Fibroblast of lung (primary cell): ENCODE measurements around the gene FOXM1. TPM values are rescaled to one million over a fixed set of nuclear protein-coding genes. Genes with fewer than 3 reads are reported as not detected.

Experiments used
- DNase-seq, 2 donors: peaks; one replicate each; pipeline versions ENCODE4 v3.0.0 to v3.0.0-alpha.2; 2010; ENCODE audit warnings: low read depth in 2 of 2
- H2AFZ ChIP-seq: 2 replicates; pipeline ENCODE4 v1.5.1; 2012; ENCODE audit warnings: low read length, control low read depth, inconsistent platforms
- H3K27ac ChIP-seq: 2 replicates; pipeline ENCODE4 v1.5.1; 2011; ENCODE audit warnings: low read length, control low read depth; ENCODE audit not compliant: insufficient read depth
- H3K27me3 ChIP-seq: 2 replicates; pipeline ENCODE4 v1.5.1; 2011; ENCODE audit warnings: mild to moderate bottlenecking, low read length; ENCODE audit not compliant: control insufficient read depth, insufficient read depth
- H3K36me3 ChIP-seq: 2 replicates; pipeline ENCODE4 v1.5.1; 2011; ENCODE audit warnings: low read length; ENCODE audit not compliant: control insufficient read depth, insufficient read depth
- H3K4me1 ChIP-seq: 2 replicates; pipeline ENCODE4 v1.5.1; 2011; ENCODE audit warnings: low read length; ENCODE audit not compliant: control insufficient read depth, insufficient read depth; ENCODE audit errors: extremely low read depth
- H3K4me2 ChIP-seq: 2 replicates; pipeline ENCODE4 v1.5.1; 2011; ENCODE audit warnings: low read length, control low read depth; ENCODE audit not compliant: insufficient read depth; ENCODE audit errors: extremely low read depth
- H3K4me3 ChIP-seq, 4 experiments: fragments of 200-600 bp in 1 of 4; sonication (generic) in 1 of 4; replicated peaks in 1 of 4; 2 replicates each; pipeline ENCODE4 v1.5.1; 2011 to 2016; ENCODE audit warnings: low read length in 4 of 4, low read depth in 3 of 4, mild to moderate bottlenecking in 3 of 4, control low read depth in 2 of 4, inconsistent platforms in 1 of 4, mixed read lengths in 1 of 4; ENCODE audit not compliant: insufficient read depth in 1 of 4; ENCODE audit errors: control extremely low read depth in 1 of 4
- H3K79me2 ChIP-seq: 2 replicates; pipeline ENCODE4 v1.5.1; 2012; ENCODE audit warnings: mild to moderate bottlenecking, low read length, inconsistent platforms; ENCODE audit not compliant: control insufficient read depth, insufficient read depth
- H3K9ac ChIP-seq: 2 replicates; pipeline ENCODE4 v1.5.1; 2011; ENCODE audit warnings: mild to moderate bottlenecking, low read length, control low read depth; ENCODE audit not compliant: insufficient read depth
- H3K9me3 ChIP-seq: 2 replicates; pipeline ENCODE4 v1.5.1; 2012; ENCODE audit warnings: low read depth, low read length; ENCODE audit not compliant: control insufficient read depth, insufficient read depth
- H4K20me1 ChIP-seq: 2 replicates; pipeline ENCODE4 v1.5.1; 2011; ENCODE audit warnings: low read length; ENCODE audit not compliant: control insufficient read depth, insufficient read depth; ENCODE audit errors: extremely low read depth
- EZH2 ChIP-seq: IDR thresholded peaks from 2 replicates; pipeline ENCODE4 v1.5.1; 2012; ENCODE audit warnings: low read length, control low read depth, mild to moderate bottlenecking; ENCODE audit errors: missing control alignments
- polyA plus RNA-seq, 2 donors: library from polyadenylated mRNA; depleted of rRNA in 1 of 2; stranded (reverse) in 1 of 2; unstranded in 1 of 2; fragments of >200 nt; gene quantifications; 2 replicates each; pipeline ENCODE4 v1.2.1, GENCODE V29; 2011 to 2012; ENCODE audit warnings: missing spikeins in 1 of 2
- total RNA-seq: library from RNA; depleted of rRNA; stranded (reverse); fragments of >200 nt; gene quantifications from 2 replicates; pipeline ENCODE4 v1.2.1, GENCODE V29; 2014
- TF ChIP-seq, protein P1 (sequence below), 2 donors: IDR thresholded peaks in 1 of 2; conservative IDR thresholded peaks in 1 of 2; 1 replicate in 1 of 2; 2 replicates in 1 of 2; pipeline ENCODE4 v1.5.1; 2011 to 2012; ENCODE audit warnings: low read length in 2 of 2, control low read depth in 1 of 2, inconsistent platforms in 1 of 2, low read depth in 1 of 2, mild to moderate bottlenecking in 1 of 2

Gene FOXM1
- total and polyA plus RNA-seq, 2 donors (not counting 1 experiment from before 2014, with no cell fraction given): 7.3 to 14.6 TPM

DNA sequence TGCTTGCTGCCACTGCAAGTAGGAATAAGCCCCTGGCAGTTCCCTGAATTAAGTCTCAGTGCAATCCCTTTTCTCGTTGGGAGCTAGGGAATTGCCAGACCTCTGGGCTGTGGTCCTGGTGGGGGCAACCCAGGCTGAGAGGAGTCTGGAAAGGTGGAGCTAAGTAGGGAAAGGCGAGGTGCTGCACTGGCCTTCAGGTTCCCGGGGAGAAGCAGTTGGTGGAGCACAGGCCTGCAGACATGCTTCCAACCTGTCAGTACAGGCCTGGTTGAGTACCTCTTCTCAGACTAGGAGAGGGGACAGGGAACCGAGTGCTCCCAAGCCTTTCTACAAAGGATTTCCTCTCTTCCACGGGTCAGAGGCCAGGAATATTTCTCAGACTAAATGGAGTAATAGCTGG lies 43.6 kb downstream of the FOXM1 start:
- H3K27me3 ChIP-seq: no peaks in the 10 kb centered on the region
- no peak for DNase-seq
- H3K4me2 ChIP-seq: no peak overlapping the region
- no peak overlapping the region for H3K4me3 ChIP-seq
- no peaks in the 10 kb centered on the region for H3K36me3 ChIP-seq
- no peak overlapping the region for H3K27ac ChIP-seq
- no peaks in the 10 kb centered on the region for H3K79me2 ChIP-seq
- no peaks in the 10 kb centered on the region for H3K9me3 ChIP-seq
- H3K4me1 ChIP-seq: no peaks in the 10 kb centered on the region
- H3K9ac ChIP-seq: no peak overlapping the region
- H2AFZ ChIP-seq: no peak overlapping the region
- H4K20me1 ChIP-seq: no peaks in the 10 kb centered on the region
- TF ChIP-seq EZH2: no peak
- TF ChIP-seq, protein P1, sequence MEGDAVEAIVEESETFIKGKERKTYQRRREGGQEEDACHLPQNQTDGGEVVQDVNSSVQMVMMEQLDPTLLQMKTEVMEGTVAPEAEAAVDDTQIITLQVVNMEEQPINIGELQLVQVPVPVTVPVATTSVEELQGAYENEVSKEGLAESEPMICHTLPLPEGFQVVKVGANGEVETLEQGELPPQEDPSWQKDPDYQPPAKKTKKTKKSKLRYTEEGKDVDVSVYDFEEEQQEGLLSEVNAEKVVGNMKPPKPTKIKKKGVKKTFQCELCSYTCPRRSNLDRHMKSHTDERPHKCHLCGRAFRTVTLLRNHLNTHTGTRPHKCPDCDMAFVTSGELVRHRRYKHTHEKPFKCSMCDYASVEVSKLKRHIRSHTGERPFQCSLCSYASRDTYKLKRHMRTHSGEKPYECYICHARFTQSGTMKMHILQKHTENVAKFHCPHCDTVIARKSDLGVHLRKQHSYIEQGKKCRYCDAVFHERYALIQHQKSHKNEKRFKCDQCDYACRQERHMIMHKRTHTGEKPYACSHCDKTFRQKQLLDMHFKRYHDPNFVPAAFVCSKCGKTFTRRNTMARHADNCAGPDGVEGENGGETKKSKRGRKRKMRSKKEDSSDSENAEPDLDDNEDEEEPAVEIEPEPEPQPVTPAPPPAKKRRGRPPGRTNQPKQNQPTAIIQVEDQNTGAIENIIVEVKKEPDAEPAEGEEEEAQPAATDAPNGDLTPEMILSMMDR (conservative IDR thresholded peaks at IDR 0.05 in 1 of 2, IDR thresholded peaks at IDR 0.05 in 1 of 2; ENCODE audit: low read depth in 1 of 2, low read length in 2 of 2): no peak

DNA sequence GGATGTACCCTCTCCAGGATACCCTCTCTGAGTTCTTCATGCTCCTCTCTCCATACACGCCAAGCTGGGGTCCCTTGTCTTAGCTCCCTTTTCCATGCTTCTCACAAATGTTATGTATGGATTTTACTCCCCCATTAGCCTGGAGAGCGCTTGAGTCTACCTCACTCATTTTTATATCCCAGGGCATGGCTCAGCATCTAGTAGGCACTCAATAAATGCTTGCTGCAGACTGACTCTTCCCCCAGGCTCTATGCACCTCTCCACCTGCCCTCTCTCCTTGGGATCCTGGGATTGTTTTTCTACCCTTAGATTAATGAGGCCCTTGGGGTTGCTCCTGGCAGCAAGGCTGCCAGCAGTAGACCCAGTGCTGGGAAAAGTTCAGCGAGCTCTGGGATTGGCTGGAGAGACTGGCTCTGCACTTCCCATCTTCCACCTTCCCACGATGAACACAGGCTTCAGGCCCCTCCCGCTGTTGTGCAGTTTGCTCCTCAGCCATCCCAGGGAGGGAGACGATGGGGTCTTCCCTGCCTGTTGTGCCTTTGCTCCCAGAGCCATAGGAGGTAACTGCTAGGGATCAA lies 44.3 kb downstream of the FOXM1 start:
- Histone ChIP-seq H3K27ac (no peak overlapping the region), H3K27me3 (no peaks in the 10 kb centered on the region), H3K4me2 (no peak overlapping the region), H3K4me3 (no peak overlapping the region), H3K36me3 (no peaks in the 10 kb centered on the region), H3K9me3 (no peaks in the 10 kb centered on the region), H2AFZ (no peak overlapping the region), H4K20me1 (no peaks in the 10 kb centered on the region), H3K4me1 (no peaks in the 10 kb centered on the region), H3K79me2 (no peaks in the 10 kb centered on the region), H3K9ac (no peak overlapping the region)
- no peak for DNase-seq
- TF ChIP-seq, protein P1 (conservative IDR thresholded peaks at IDR 0.05 in 1 of 2, IDR thresholded peaks at IDR 0.05 in 1 of 2; ENCODE audit: low read depth in 1 of 2, low read length in 2 of 2): no peak
- no peak for TF ChIP-seq EZH2

DNA sequence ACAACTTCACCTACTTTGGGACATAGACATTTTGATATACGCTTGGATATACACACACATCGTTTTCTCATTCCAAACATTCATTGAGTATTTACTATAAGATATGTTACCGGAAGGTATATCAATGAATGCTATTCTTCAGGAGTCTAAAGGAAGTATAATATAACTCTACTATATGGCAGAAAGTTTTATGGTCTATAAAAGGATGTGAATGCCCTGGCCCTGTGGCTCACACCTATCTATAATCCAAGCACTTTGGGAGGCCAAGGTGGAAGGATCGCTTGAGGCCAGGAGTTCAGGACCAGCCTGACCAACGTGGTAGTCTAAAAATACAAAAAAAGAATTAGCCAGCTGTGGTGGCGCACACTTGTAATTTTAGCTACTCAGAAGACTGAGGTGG lies 47.7 kb downstream of the FOXM1 start:
- H3K27me3 ChIP-seq: no peaks in the 10 kb centered on the region
- H3K4me1 ChIP-seq: no peaks in the 10 kb centered on the region
- no peak for DNase-seq
- H3K9ac ChIP-seq: no peak overlapping the region
- no peaks in the 10 kb centered on the region for H3K9me3 ChIP-seq
- no peak overlapping the region for H3K27ac ChIP-seq
- H4K20me1 ChIP-seq: no peaks in the 10 kb centered on the region
- no peak overlapping the region for H2AFZ ChIP-seq
- peaks cover 2% of the 10 kb centered on the region for H3K36me3 ChIP-seq
- H3K4me3 ChIP-seq: no peak overlapping the region
- TF ChIP-seq, protein P1 (conservative IDR thresholded peaks at IDR 0.05 in 1 of 2, IDR thresholded peaks at IDR 0.05 in 1 of 2; ENCODE audit: low read depth in 1 of 2, low read length in 2 of 2): no peak
- TF ChIP-seq EZH2: no peak
- no peaks in the 10 kb centered on the region for H3K79me2 ChIP-seq
- no peak overlapping the region for H3K4me2 ChIP-seq
